Measurements from ENCODE around the gene ADAM22.

ADAM22 gene

DNA sequence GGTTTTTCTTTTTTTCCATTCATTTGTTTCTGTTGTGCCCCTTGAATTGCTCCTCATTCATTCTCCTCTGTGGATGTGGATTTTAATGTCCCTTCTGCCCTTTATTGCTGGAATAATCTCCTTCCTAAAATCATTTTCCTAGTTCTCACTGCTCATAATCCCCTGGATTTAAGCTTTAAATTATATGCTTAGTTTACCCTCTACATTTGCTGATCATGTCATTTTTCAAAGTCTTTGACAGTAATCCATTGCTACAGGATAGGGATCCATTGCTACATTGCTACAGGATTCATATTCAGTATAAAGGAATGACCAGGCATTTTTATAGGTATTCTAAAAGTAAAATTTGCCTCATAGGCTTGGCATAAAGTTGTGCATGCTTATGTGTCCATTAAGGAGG, 14.3 kb downstream of the ADAM22 start:
- no peak overlapping the region for H3K4me3 ChIP-seq (ENCODE audit: low read depth, low read length)
- no peak for DNase-seq (ENCODE audit: low read depth)
- TF ChIP-seq MYC (IDR thresholded peaks at IDR 0.05; ENCODE audit: low read depth, low read length) (no peak), POLR2A (IDR thresholded peaks at IDR 0.05; ENCODE audit: extremely low read depth, insufficient read length) (no peak)
- TF ChIP-seq, protein P1, sequence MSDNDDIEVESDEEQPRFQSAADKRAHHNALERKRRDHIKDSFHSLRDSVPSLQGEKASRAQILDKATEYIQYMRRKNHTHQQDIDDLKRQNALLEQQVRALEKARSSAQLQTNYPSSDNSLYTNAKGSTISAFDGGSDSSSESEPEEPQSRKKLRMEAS (IDR thresholded peaks at IDR 0.05; ENCODE audit: low read depth, low read length), result no peak
- TF ChIP-seq, protein P2, sequence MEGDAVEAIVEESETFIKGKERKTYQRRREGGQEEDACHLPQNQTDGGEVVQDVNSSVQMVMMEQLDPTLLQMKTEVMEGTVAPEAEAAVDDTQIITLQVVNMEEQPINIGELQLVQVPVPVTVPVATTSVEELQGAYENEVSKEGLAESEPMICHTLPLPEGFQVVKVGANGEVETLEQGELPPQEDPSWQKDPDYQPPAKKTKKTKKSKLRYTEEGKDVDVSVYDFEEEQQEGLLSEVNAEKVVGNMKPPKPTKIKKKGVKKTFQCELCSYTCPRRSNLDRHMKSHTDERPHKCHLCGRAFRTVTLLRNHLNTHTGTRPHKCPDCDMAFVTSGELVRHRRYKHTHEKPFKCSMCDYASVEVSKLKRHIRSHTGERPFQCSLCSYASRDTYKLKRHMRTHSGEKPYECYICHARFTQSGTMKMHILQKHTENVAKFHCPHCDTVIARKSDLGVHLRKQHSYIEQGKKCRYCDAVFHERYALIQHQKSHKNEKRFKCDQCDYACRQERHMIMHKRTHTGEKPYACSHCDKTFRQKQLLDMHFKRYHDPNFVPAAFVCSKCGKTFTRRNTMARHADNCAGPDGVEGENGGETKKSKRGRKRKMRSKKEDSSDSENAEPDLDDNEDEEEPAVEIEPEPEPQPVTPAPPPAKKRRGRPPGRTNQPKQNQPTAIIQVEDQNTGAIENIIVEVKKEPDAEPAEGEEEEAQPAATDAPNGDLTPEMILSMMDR (IDR thresholded peaks at IDR 0.05; ENCODE audit: low read depth, low read length), result no peak

DNA sequence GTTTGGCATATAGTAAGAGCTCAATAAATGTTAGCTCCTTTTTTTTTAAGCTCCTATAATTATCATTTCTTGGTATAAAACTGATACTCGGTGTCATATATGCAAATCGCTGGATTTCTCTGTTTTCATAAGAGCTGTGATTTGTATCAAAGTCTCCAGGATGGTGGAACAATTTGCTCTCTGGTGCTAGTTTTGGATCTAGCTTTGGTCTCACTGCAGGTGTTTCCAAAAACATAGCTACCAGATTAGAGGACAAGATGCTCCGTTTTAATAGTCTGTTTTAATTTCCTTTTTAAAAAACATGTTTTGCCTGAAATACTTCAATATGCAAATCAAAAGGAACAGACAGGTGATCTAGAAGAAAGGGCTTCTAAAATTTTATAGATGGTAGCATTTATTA, 25.3 kb downstream of the ADAM22 start:
- DNase-seq (ENCODE audit: low read depth), result no peak
- H3K4me3 ChIP-seq (ENCODE audit: low read depth, low read length), result no peak overlapping the region
- no peak for TF ChIP-seq POLR2A (IDR thresholded peaks at IDR 0.05; ENCODE audit: extremely low read depth, insufficient read length)
- no peak for TF ChIP-seq MYC (IDR thresholded peaks at IDR 0.05; ENCODE audit: low read depth, low read length)
- TF ChIP-seq, protein P2 (IDR thresholded peaks at IDR 0.05; ENCODE audit: low read depth, low read length), result no peak
- TF ChIP-seq, protein P1 (IDR thresholded peaks at IDR 0.05; ENCODE audit: low read depth, low read length), result no peak

DNA sequence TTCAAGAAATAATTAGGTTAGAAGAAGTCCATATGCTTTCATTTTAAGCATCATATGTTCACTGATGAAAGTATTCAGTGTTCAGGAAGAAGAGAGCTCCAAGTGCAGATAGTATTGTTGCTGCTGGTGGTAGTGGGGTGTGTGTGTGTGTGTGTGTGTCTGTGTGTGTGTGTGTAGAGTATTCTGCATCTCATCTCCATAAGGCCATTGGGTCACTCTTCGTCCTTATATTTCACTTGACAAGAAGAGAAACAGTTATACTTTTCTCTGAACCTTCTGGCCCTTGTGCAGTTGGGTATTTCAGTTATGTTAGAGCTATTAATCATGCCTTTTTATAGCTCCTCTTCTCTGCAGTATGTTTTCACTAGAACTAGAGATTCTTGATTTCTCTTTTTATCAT, 26.2 kb downstream of the ADAM22 start:
- DNase-seq (ENCODE audit: low read depth), result no peak
- no peak overlapping the region for H3K4me3 ChIP-seq (ENCODE audit: low read depth, low read length)
- TF ChIP-seq MYC (IDR thresholded peaks at IDR 0.05; ENCODE audit: low read depth, low read length) (no peak), POLR2A (IDR thresholded peaks at IDR 0.05; ENCODE audit: extremely low read depth, insufficient read length) (no peak)
- TF ChIP-seq, protein P2 (IDR thresholded peaks at IDR 0.05; ENCODE audit: low read depth, low read length), result no peak
- TF ChIP-seq, protein P1 (IDR thresholded peaks at IDR 0.05; ENCODE audit: low read depth, low read length), result no peak

DNA sequence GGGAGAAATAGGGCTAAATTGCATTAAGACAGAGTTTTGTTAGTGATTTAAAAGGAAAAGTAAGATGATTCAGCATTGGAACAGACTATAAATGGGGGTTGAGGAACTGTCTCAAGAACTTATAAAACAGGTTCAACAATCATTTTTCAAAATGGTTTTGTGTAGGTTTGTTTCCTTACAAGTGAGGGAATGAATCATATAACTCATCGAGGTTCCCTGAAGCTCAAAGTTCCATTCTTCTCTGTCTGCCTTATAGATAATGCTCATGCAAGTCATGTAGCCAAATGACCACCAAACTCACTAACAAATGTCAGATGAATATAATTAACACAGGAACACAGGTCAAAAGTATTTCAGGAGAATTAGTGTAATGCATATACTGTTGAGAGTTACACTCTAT, 27.7 kb downstream of the ADAM22 start:
- no peak for DNase-seq (ENCODE audit: low read depth)
- no peak overlapping the region for H3K4me3 ChIP-seq (ENCODE audit: low read depth, low read length)
- TF ChIP-seq, protein P2 (IDR thresholded peaks at IDR 0.05; ENCODE audit: low read depth, low read length), result no peak
- TF ChIP-seq POLR2A (IDR thresholded peaks at IDR 0.05; ENCODE audit: extremely low read depth, insufficient read length), result no peak
- TF ChIP-seq, protein P1 (IDR thresholded peaks at IDR 0.05; ENCODE audit: low read depth, low read length), result no peak

DNA sequence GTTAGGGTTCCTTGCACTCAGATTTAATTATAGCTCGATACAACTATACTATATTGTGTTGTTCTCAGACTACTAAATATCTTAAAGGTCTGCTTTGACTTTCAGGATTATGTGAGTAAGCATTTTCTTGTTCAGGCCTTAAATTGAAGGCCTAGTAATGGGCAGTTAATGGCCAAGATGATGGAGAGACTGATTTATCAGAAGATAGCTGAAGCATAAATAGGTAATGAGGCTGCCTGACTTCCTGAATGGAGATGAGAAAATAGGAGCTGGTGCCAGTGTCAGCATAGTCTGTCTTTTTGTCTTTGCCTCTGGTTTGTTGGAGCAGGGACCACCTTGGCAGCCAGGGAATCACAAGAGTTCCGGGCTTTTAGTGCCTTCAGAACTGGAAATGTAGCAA, 32.2 kb downstream of the ADAM22 start:
- TF ChIP-seq MYC (IDR thresholded peaks at IDR 0.05; ENCODE audit: low read depth, low read length) (no peak), POLR2A (IDR thresholded peaks at IDR 0.05; ENCODE audit: extremely low read depth, insufficient read length) (no peak)
- TF ChIP-seq, protein P1 (IDR thresholded peaks at IDR 0.05; ENCODE audit: low read depth, low read length), result no peak
- TF ChIP-seq, protein P2 (IDR thresholded peaks at IDR 0.05; ENCODE audit: low read depth, low read length), result no peak
- no peak overlapping the region for H3K4me3 ChIP-seq (ENCODE audit: low read depth, low read length)
- no peak for DNase-seq (ENCODE audit: low read depth)

DNA sequence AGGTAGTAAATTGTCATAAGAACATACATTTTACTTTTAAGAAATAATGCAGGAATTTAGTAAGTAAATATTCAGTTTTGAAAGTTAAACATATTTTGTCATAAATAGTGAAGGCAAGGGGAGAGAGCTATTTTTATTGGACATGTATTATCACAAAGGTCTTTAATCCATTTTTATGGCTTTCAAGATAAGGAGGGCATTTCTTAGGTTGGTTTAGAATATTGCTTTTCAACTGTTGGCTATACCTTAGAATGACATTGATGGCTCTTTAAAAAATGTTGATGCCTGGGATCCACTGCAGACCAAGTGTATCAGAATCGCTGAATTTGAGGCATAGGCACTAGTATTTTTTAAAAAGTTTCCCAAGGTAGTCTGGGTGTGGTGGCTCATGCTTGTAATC, 34.0 kb downstream of the ADAM22 start:
- TF ChIP-seq, protein P2 (IDR thresholded peaks at IDR 0.05; ENCODE audit: low read depth, low read length), result no peak
- no peak overlapping the region for H3K4me3 ChIP-seq (ENCODE audit: low read depth, low read length)

More for the DNA sequence above, 34.0 kb downstream of the ADAM22 start:
- no peak for DNase-seq (ENCODE audit: low read depth)

All from NB4 (cell line).